Lung (tissue), 12 donors: ENCODE data around the gene SYNGAP1. TPM values are rescaled to one million over a fixed set of nuclear protein-coding genes. Genes with fewer than 3 reads are reported as not detected.

Source experiments
- ATAC-seq: fragments of 200-7000 bp; cut with Tn5 transposase; one replicate; pipeline ENCODE4 v1.9.1; 2020; ENCODE audit warnings: moderate number of reproducible peaks; ENCODE audit not compliant: insufficient read depth, low FRiP score
- DNase-seq, 3 donors: peaks; one replicate each; pipeline ENCODE4 v3.0.0-alpha.2; 2013 to 2017
- H3K27ac ChIP-seq, 2 donors: one replicate each; pipeline ENCODE4 v1.5.1; 2013; ENCODE audit warnings: mild to moderate bottlenecking in 2 of 2, moderate library complexity in 2 of 2, control low read depth in 1 of 2, inconsistent platforms in 1 of 2, low read depth in 1 of 2, low read length in 1 of 2
- H3K27me3 ChIP-seq, 3 donors: one replicate each; pipeline ENCODE4 v1.5.1; 2013; ENCODE audit warnings: low read length in 2 of 3; ENCODE audit not compliant: control insufficient read depth in 3 of 3, insufficient read depth in 3 of 3
- H3K36me3 ChIP-seq, 4 donors: one replicate each; pipeline ENCODE4 v1.5.1; 2013; ENCODE audit warnings: low read length in 4 of 4, mild to moderate bottlenecking in 1 of 4, moderate library complexity in 1 of 4; ENCODE audit not compliant: control insufficient read depth in 4 of 4, insufficient read depth in 4 of 4
- H3K4me1 ChIP-seq, 5 donors: one replicate each; pipeline ENCODE4 v1.5.1; 2013; ENCODE audit warnings: low read length in 5 of 5, mild to moderate bottlenecking in 2 of 5, moderate library complexity in 1 of 5; ENCODE audit not compliant: control insufficient read depth in 5 of 5, insufficient read depth in 5 of 5
- H3K4me3 ChIP-seq: one replicate; pipeline ENCODE4 v1.5.1; 2013; ENCODE audit warnings: mild to moderate bottlenecking, control low read depth, moderate library complexity
- H3K9ac ChIP-seq, 2 donors: one replicate each; pipeline ENCODE4 v1.5.1; 2013; ENCODE audit warnings: low read length in 2 of 2, control low read depth in 1 of 2; ENCODE audit not compliant: insufficient read depth in 1 of 2
- H3K9me3 ChIP-seq, 4 donors: one replicate each; pipeline ENCODE4 v1.5.1; 2013; ENCODE audit warnings: low read length in 3 of 4, mild to moderate bottlenecking in 1 of 4, moderate library complexity in 1 of 4; ENCODE audit not compliant: control insufficient read depth in 4 of 4, insufficient read depth in 3 of 4
- WGBS, 2 donors: extraction: QIAGEN DNeasy Blood & Tissue Kit; methylation state at CpG; one replicate each; pipeline ENCODE4 v1.1.7; 2013; 5-methylcytosine and 5-hydroxymethylcytosine counted together
- polyA plus RNA-seq, 2 donors: library from polyadenylated mRNA; stranded (reverse); fragments of 200-250 nt; gene quantifications; one replicate each; pipeline ENCODE4 v1.2.1, GENCODE V29; 2013
- total RNA-seq, 2 donors: library from RNA; depleted of rRNA in 1 of 2; stranded (reverse); fragments of >200 nt in 1 of 2; gene quantifications; one replicate each; pipeline ENCODE4 v1.2.1, GENCODE V29; 2014 to 2021
- TF ChIP-seq, protein P1 (sequence below): IDR thresholded peaks from 2 replicates; pipeline ENCODE4 v1.5.1; 2012; ENCODE audit warnings: mild to moderate bottlenecking; ENCODE audit errors: control extremely low read depth, extremely low read depth
- donor health status: control.
- donor health status: control.
- donor health status: Bipolar disorder and iron deficiency.
- donor health status: healthy.
- donor health status: DM: yes; HTN: yes; CAD: no.

SYNGAP1 gene
- total and polyA plus RNA-seq, 4 donors = 9.2 to 32.0 (median 12.0) TPM

GRCh38 chr6:33441457-33441856 is 21.6 kb downstream of the SYNGAP1 start:
- Histone ChIP-seq H3K4me3 (no peak overlapping the region), H3K4me1 (no peaks in the 10 kb centered on the region), H3K36me3 (peaks cover 3 to 47% (median 33%) of the 10 kb centered on the region in 4 donors), H3K27me3 (no peaks in the 10 kb centered on the region), H3K9me3 (no peaks in the 10 kb centered on the region), H3K27ac (no peak overlapping the region), H3K9ac (no peak overlapping the region)
- 94 to 97% methylated on average over 9 of the region's 9 CpGs for WGBS, 2 donors
- no peak for DNase-seq
- ATAC-seq = no peak
- TF ChIP-seq, protein P1, sequence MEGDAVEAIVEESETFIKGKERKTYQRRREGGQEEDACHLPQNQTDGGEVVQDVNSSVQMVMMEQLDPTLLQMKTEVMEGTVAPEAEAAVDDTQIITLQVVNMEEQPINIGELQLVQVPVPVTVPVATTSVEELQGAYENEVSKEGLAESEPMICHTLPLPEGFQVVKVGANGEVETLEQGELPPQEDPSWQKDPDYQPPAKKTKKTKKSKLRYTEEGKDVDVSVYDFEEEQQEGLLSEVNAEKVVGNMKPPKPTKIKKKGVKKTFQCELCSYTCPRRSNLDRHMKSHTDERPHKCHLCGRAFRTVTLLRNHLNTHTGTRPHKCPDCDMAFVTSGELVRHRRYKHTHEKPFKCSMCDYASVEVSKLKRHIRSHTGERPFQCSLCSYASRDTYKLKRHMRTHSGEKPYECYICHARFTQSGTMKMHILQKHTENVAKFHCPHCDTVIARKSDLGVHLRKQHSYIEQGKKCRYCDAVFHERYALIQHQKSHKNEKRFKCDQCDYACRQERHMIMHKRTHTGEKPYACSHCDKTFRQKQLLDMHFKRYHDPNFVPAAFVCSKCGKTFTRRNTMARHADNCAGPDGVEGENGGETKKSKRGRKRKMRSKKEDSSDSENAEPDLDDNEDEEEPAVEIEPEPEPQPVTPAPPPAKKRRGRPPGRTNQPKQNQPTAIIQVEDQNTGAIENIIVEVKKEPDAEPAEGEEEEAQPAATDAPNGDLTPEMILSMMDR = no peak

GRCh38 chr6:33442283-33442682 is 22.4 kb downstream of the SYNGAP1 start:
- DNase-seq (no peak), ATAC-seq (no peak)
- no peak overlapping the region for H3K9ac ChIP-seq
- no peaks in the 10 kb centered on the region for H3K9me3 ChIP-seq
- H3K36me3 ChIP-seq = peaks cover 3 to 46% (median 27%) of the 10 kb centered on the region in 4 donors
- no peaks in the 10 kb centered on the region for H3K27me3 ChIP-seq
- WGBS, 2 donors = 90 to 95% methylated on average over 8 of the region's 8 CpGs
- H3K4me3 ChIP-seq = no peak overlapping the region
- TF ChIP-seq, protein P1 = no peak
- no peak overlapping the region for H3K27ac ChIP-seq
- no peaks in the 10 kb centered on the region for H3K4me1 ChIP-seq

- ATAC-seq (no peak), DNase-seq (no peak)
- no peak overlapping the region for H3K27ac ChIP-seq
- peaks cover 0 to 42% (median 26%) of the 10 kb centered on the region in 4 donors for H3K36me3 ChIP-seq
- WGBS, 2 donors = 96% methylated on average over 17 of the region's 17 CpGs
- no peaks in the 10 kb centered on the region for H3K9me3 ChIP-seq
- no peaks in the 10 kb centered on the region for H3K4me1 ChIP-seq
- TF ChIP-seq, protein P1 = no peak
- no peaks in the 10 kb centered on the region for H3K27me3 ChIP-seq
- H3K9ac ChIP-seq = no peak overlapping the region
- H3K4me3 ChIP-seq = no peak overlapping the region
Observed at GRCh38 chr6:33443025-33443424, 23.2 kb downstream of the SYNGAP1 start.
